Measurements from ENCODE around the gene SOX18.

Gene SOX18

GRCh38 chr20:64080013-64080812 lies 30.8 kb upstream of the SOX18 start, which contains the start of gene OPRL1:
OPRL1 (plus strand) TSS chr20:64080082; CDS start chr20:64092721, 12,639 bp downstream.
- DNase-seq, result no peak

DNA sequence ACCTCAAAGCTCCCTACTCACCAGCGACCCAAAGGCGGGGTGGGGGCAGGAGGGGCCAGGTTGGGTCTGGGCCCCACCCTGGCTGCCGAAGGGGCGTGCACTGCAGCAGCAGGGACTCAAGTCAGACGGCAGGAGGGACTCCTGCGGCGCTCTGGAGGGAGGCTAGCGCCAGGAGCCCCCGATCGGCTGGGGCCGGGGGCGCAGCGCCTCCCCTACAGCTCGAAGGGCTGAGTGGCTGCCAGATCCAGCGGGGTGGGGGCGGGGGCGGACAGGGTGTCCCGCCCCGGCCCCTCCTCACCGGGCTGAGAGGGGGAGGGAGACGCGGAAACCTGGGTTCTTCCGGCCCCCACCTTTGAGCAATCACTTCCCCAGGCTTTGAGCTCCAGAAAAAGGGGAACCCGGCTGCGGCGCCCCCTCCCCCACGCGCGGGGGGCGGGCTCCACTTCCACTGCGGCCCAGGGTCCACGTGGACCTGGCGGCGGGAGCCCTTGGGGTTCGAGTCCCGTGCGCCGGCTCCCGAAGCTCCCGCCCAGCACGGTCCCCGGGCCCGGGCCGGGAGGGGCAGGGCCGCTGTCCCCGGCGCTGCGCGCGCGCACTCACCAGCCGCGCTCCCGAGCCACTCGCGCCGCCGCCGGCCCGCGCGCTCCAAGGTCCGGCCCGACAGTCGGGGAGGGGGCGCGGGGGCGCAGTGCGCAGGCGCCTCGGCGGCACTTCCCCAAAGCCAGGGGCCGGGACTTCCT lies 30.0 kb upstream of the SOX18 start, which contains the start of gene RGS19:
RGS19 (minus strand) TSS at position 246 of the 740 bp plus-strand sequence. CDS start 2,632 bp downstream, outside the sequence.
- peak; percentile 89 for DNase-seq

DNA sequence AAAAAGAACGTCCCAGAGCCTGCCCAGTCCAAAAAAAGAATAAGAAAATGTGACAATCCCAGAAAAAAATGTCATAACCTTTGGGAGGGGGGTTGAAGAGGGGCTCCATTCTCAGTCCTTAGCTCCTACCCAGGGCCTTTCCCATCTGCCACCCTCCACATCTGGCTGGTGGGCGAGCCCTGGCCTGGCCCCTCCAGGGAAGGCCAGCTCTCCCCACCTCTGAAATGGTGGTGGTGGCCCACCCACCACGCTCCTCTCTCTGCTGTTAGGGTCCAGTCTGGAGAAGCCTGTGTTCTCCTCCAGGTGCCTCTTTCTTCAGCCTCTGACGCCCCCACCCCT lies 29.5 kb upstream of the SOX18 start:
- DNase-seq, result no peak

DNA sequence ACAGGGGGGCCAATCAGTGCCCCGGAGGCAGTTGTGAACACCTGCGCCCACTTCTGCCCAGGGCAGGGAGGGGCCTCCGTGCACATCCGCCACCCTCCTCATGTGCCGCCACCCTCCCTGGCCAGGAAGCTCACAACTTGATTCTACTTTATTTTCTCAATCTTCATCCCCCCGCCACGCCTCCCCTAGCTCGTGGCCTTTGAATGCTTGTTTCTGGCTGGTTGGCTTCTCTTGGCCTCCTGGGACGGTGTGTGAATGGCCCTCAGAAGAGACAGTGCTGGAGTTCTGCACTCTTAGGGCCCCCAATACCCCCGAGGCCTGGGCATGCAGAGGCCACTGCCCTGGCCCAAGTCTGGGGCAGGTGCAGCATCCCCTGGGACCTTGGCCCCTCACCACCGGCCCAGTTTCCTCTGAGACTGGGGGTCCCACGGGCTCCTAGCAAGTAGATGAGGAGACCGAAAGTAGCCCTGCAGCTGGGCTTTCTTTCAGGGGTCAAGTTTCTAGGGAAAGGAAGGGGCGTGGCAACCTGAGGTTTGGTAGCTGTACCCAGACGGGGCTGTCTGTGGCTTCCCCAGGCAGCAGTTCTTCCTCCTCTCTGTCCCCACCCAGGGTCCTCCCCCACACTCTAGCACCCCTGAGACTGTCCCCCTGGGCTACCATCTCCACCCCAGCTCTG lies 28.6 kb upstream of the SOX18 start:
- peak; percentile 86 for DNase-seq

- DNase-seq, result no peak
Observed at GRCh38 chr20:64077541-64077875, 28.1 kb upstream of the SOX18 start.

GRCh38 chr20:64077094-64077493 lies 27.7 kb upstream of the SOX18 start:
- peak; percentile 77 for DNase-seq

DNA sequence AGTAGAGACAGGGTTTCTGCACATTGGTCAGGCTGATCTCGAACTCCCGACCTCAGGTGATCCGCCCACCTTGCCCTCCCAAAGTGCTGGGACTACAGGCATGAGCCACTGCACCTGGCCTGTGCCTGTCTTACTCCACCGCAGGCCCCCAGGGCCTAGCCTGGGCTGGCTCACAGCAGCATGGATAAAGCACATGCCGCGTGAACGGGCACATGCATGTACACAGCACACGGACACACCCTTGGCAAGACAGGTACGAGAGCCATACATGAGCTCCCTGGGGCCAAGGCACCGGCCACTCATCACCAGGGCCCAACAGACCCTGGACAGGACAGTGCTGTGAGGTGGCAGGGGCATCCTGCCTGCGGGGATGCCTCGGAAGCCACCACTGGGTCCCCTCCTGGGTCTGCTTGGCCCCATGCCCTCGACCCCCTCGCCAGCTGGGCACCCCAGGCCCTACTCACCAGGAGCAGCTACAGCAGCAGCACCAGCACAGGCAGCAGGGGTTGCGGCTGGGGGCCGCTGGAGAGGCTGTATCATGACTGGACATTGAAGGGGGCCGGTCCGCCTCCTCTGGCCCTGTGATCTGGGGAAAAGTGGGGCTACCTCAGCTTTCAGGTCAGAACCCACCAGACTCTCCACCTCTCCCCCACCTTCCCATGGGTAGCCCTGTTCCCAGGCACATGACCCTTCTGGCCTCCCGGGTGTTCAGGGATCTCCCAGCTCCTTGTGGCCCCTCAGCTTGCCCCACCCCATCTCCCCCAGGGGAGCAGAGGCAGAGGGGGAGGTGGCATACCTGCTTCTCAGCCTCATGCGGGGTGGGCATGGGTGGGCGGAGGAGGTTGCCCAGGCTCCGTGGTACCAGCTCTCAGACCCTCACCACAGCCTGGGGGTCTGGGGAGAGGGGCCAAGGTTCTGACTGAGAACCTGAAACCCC lies 26.9 kb upstream of the SOX18 start:
- DNase-seq, result no peak

- DNase-seq, result no peak
Observed at GRCh38 chr20:64075556-64075955, 26.1 kb upstream of the SOX18 start.

DNA sequence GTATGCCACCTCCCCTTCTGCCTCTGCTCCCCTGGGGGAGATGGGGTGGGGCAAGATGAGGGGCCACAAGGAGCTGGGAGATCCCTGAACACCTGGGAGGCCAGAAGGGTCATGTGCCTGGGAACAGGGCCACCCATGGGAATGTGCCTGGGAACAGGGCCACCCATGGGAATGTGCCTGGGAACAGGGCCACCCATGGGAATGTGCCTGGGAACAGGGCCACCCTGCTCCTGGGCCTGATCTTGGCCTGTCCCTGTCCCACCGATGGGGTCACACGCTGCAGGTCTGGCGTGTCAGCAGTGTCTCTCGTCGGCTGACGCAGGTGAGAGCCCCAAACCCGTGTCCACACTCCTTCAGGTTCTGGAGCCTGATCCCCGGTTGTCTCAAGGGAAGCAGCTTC lies 25.5 kb upstream of the SOX18 start:
- no peak for DNase-seq

DNA sequence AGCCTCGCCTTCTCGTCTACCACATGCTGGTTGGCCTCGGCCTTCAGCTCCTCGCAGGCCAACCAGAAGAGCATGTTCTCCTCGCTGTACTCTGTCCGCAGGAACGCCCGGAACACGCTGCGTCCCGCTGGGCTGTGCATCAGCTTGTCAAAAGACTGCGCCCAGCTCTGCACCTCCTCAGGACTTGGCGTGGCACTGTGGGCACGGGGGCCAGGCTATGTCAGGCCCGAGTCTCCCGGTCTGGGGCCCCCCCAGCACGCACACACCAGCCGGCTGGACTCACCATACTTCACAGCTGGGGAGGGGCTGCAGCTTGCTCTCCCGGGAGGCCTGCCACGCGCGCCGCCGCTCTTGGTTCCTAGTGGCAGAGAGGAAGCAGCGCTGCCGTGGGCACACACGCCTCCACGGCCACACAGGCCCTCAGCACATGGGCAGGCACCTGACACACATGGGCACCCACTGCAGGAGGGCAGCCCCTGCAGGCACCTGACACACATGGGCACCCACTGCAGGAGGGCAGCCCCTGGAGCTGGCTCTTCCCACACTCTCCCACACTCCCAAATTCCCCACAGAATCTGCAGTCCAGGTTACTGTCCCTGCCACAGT lies 24.8 kb upstream of the SOX18 start:
- DNase-seq, result no peak

- no peak for DNase-seq
Observed at GRCh38 chr20:64073476-64074183, 24.2 kb upstream of the SOX18 start.

GRCh38 chr20:64072498-64073063 lies 23.1 kb upstream of the SOX18 start:
- DNase-seq, result no peak

DNA sequence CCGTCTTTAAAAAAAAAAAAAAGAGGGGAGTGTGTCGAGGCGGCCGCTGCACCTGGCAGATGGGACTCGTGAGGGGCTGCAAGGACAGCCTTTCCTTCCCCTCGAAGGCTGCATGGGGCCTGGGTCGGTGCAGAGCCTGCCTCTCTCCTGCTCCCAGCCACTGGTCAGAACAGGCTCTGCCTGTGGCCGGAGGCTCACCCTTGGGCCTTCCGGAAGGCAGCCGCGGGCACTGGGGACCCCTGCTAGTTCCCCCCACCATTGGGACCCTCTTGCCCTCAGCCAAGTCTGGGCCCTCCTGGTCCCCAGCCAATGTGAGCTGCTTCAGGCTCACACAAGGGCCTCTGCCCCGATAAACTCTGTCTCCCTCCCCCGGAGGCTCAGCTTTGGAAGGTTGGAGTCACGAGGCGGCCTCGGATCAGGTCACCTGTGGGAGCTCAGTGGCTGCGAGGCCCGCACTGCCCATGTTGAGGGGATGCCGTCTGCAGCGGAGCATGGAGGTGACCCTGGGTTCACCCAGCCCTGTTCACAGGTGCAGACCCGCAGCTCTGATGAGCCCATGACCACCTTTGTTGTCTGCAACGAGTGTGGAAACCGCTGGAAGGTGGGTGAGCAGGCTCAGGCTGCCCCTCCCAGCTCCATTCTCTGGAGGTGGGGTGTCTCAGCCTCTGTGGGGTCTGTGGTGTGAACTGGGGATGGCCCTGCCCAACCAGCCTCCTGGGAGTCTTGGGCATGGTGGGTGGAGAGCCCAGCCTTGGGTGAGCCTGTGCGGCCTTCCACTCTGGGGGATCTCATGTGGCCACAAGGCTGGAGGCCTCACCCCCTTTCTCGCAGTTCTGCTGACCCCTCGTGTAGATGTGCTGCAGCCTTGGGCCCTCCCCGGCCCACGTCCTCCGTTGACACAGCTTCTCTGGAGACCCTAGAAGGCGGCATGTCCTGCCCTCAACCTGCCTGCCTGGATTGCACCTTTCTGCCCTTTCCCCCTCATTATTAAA lies 22.2 kb upstream of the SOX18 start:
- no peak for DNase-seq

- DNase-seq, result no peak
Observed at GRCh38 chr20:64070244-64070993, 21.0 kb upstream of the SOX18 start.

DNA sequence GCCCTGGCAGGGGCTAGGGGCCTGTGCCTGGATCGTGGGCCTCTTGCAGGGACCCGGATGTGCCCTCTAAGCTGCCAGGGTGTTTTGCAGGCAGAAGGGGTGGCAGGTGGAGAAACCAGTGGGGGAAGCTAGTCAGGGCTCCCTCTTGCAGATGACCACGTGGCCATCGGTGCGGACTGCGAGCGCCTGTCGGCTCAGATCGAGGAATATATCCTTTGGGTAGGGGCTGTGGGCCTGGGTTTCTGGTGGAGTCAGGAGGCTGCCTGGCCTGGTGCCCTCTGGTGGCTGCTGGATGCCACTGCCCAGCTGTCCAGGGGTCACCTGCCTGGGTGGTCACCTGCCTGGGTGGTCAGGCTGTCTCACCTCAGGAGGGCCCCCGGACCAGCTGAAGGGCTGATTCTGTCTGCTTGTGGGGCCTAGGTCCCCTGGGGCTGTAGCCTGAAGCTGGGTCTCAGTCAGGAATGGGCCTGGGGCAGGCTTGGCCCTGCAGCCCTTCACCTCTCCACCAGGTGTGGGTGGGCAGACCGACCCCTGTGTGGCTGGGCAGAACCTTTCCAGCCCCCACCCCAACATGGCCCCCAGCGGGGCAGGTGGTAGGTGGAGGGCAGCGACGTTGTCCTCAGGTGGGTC lies 20.3 kb upstream of the SOX18 start:
- DNase-seq, result no peak

- DNase-seq, result no peak
Observed at GRCh38 chr20:64069209-64069613, 19.8 kb upstream of the SOX18 start.

- DNase-seq, result no peak
Observed at GRCh38 chr20:64068386-64069208, 19.2 kb upstream of the SOX18 start.
